HCT116 (cell line): ENCODE data around the gene UBXN10. TPM values are rescaled to one million over a fixed set of nuclear protein-coding genes. Genes with fewer than 3 reads are reported as not detected.

ENCODE experiments used
- ATAC-seq: fragments of 200-7000 bp; cut with Tn5 transposase; 2 replicates; pipeline ENCODE4 v1.9.1; 2020; ENCODE audit warnings: mild to moderate bottlenecking, moderate library complexity
- BruUV-seq: library from RNA; stranded (reverse); fragments of 400-500 nt; replicated peaks from 2 replicates; lab custom pipeline; 2021; lab: Mats Ljungman, UMichigan
- CTCF ChIA-PET: fragments of 300-600 bp; sonication (Branson Sonifier 250); formaldehyde crosslinking; loops from one replicate; lab custom pipeline; 2021; ENCODE audit warnings: antibody characterized with exemption; lab: Charles Lee
- POLR2A ChIA-PET: fragments of 300-600, 350-600 bp; sonication (Branson Sonifier 250); formaldehyde crosslinking; loops from one replicate; lab custom pipeline; 2021; ENCODE audit warnings: antibody characterized with exemption; lab: Charles Lee
- RAD21 ChIA-PET, 2 experiments: fragments of 300-600 bp; sonication (Branson Sonifier 250); formaldehyde crosslinking; loops; one replicate each; lab custom pipeline; 2023; ENCODE audit warnings: low total read pairs in 2 of 2; ENCODE audit not compliant: uncharacterized antibody in 2 of 2, unreplicated experiment in 2 of 2, low non-redundant PET in 1 of 2; lab: Charles Lee
- DNase-seq: peaks from one replicate; pipeline ENCODE4 v3.0.0-alpha.2; 2010; ENCODE audit warnings: low read depth, low spot score
- H2AFZ ChIP-seq: fragments of 200-600 bp; shearing (Covaris generic), sonication (generic); 2 replicates; pipeline ENCODE4 v1.6.1; 2017; ENCODE audit warnings: low read depth, mixed run types, mixed read lengths, antibody characterized with exemption, low read length; ENCODE audit not compliant: poor library complexity, severe bottlenecking
- H3K27ac ChIP-seq: 2 replicates; pipeline ENCODE4 v1.5.1; 2012; ENCODE audit warnings: low read depth, low read length
- H3K27me3 ChIP-seq: fragments of 200-600 bp; sonication (generic); 2 replicates; pipeline ENCODE4 v1.6.1; 2016; ENCODE audit warnings: mixed run types, low read length, mixed read lengths; ENCODE audit not compliant: insufficient read depth
- H3K36me3 ChIP-seq, 2 experiments: fragments of 200-500 bp in 1 of 2; fragments of 200-600 bp in 1 of 2; sonication (Bioruptor generic) in 1 of 2; sonication (generic) in 1 of 2; 2 replicates each; pipeline versions ENCODE4 v1.5.1 to v1.6.1; 2014 to 2016; ENCODE audit warnings: low read length in 2 of 2, inconsistent platforms in 1 of 2, mixed read lengths in 1 of 2, mixed run types in 1 of 2; ENCODE audit not compliant: insufficient read depth in 2 of 2, control insufficient read depth in 1 of 2
- H3K4me1 ChIP-seq, 2 experiments: fragments of 200-600 bp in 1 of 2; sonication (generic) in 1 of 2; 2 replicates each; pipeline versions ENCODE4 v1.5.1 to v1.6.1; 2012 to 2017; ENCODE audit warnings: low read length in 2 of 2, inconsistent platforms in 1 of 2, mild to moderate bottlenecking in 1 of 2, mixed read lengths in 1 of 2, mixed run types in 1 of 2, moderate library complexity in 1 of 2; ENCODE audit not compliant: insufficient read depth in 2 of 2, control insufficient read depth in 1 of 2
- H3K4me2 ChIP-seq: fragments of 200-600 bp; sonication (generic); 2 replicates; pipeline ENCODE4 v1.6.1; 2017; ENCODE audit warnings: mixed run types, low read length, mixed read lengths
- H3K4me3 ChIP-seq, 2 experiments: fragments of 200-600 bp in 1 of 2; sonication (generic) in 1 of 2; replicated peaks in 1 of 2; 2 replicates each; pipeline ENCODE4 v1.5.1; 2011 to 2016; ENCODE audit warnings: low read length in 2 of 2, control low read depth in 1 of 2, low read depth in 1 of 2, mild to moderate bottlenecking in 1 of 2, mixed read lengths in 1 of 2, mixed run types in 1 of 2
- H3K79me2 ChIP-seq: fragments of 200-600 bp; sonication (generic); 2 replicates; pipeline ENCODE4 v1.6.1; 2017; ENCODE audit warnings: mild to moderate bottlenecking, mixed run types, low read length, moderate library complexity, mixed read lengths; ENCODE audit not compliant: insufficient read depth
- H3K9ac ChIP-seq: fragments of 200-600 bp; sonication (generic); 2 replicates; pipeline ENCODE4 v1.6.1; 2016; ENCODE audit warnings: low read length, mixed read lengths
- H3K9me2 ChIP-seq: fragments of 200-600 bp; sonication (generic), shearing (Covaris generic); 2 replicates; pipeline ENCODE4 v1.6.1; 2017; ENCODE audit warnings: mixed run types, mild to moderate bottlenecking, moderate library complexity; ENCODE audit not compliant: insufficient read depth
- H3K9me3 ChIP-seq, 2 experiments: fragments of 200-500 bp in 1 of 2; fragments of 200-600 bp in 1 of 2; sonication (Bioruptor generic) in 1 of 2; sonication (generic) in 1 of 2; 2 replicates each; pipeline ENCODE4 v1.6.1; 2014 to 2017; ENCODE audit warnings: low read length in 2 of 2, mixed read lengths in 2 of 2, inconsistent platforms in 1 of 2, low read depth in 1 of 2, mild to moderate bottlenecking in 1 of 2, mixed run types in 1 of 2, moderate library complexity in 1 of 2; ENCODE audit not compliant: control insufficient read depth in 1 of 2, insufficient read depth in 1 of 2
- H4K20me1 ChIP-seq: fragments of 200-600 bp; sonication (generic), shearing (Covaris generic); 2 replicates; pipeline ENCODE4 v1.6.1; 2017; ENCODE audit warnings: mixed run types, mild to moderate bottlenecking, moderate library complexity; ENCODE audit not compliant: insufficient read depth
- ATF3 ChIP-seq: IDR thresholded peaks from 2 replicates; pipeline ENCODE4 v1.6.1; 2012
- EZH2 ChIP-seq: fragments of 200-600 bp; sonication (generic); IDR thresholded peaks from 2 replicates; pipeline ENCODE4 v1.6.1; 2017; ENCODE audit warnings: antibody characterized with exemption, mixed run types
- EZH2phosphoT487 ChIP-seq: fragments of 200-600 bp; IDR thresholded peaks from 2 replicates; pipeline ENCODE4 v1.6.1; 2018; ENCODE audit warnings: antibody characterized with exemption, borderline replicate concordance
- REST ChIP-seq: IDR thresholded peaks from 2 replicates; pipeline ENCODE4 v1.6.1; 2012; ENCODE audit warnings: low read depth
- SP1 ChIP-seq: IDR thresholded peaks from 2 replicates; pipeline ENCODE4 v1.6.1; 2012; ENCODE audit warnings: low read depth
- TCF7L2 ChIP-seq: IDR thresholded peaks from 2 replicates; pipeline ENCODE4 v1.7.0; 2011; ENCODE audit warnings: borderline replicate concordance, inconsistent platforms; ENCODE audit not compliant: insufficient read depth, insufficient read length; ENCODE audit errors: extremely low read depth
- ZNF274 ChIP-seq: fragments of 200-500 bp; sonication (Bioruptor generic); IDR thresholded peaks from 2 replicates; pipeline ENCODE4 v1.6.1; 2014; ENCODE audit warnings: mild to moderate bottlenecking, low read depth, low read length, inconsistent platforms
- intact Hi-C: fragments of 100-400 bp; cut with micrococcal nuclease; formaldehyde crosslinking; loops from 2 replicates; pipeline ENCODE4 v1.10.0; 2022
- total RNA-seq: library from RNA; stranded (reverse); gene quantifications from one replicate; pipeline ENCODE4 v1.2.1, GENCODE V29; 2021; ENCODE audit not compliant: unreplicated experiment

The UBXN10 gene
- total RNA-seq, 1 experiment from 2014 or later = not detected

- no peaks in the 10 kb centered on the region for H3K27me3 ChIP-seq
- H3K36me3 ChIP-seq = no peaks in the 10 kb centered on the region
- H3K4me2 ChIP-seq = no peak overlapping the region
- ChIA-PET RAD21 (no interaction called here), POLR2A (no interaction called here), CTCF (no interaction called here)
- TF ChIP-seq SP1 (no peak), ZNF274 (no peak), EZH2phosphoT487 (no peak), REST (no peak), EZH2 (no peak), ATF3 (no peak), TCF7L2 (no peak)
- no peak overlapping the region for H3K4me3 ChIP-seq
- H3K9ac ChIP-seq = no peak overlapping the region
- no TSS peak for BruUV-seq
- H4K20me1 ChIP-seq = no peaks in the 10 kb centered on the region
- no peaks in the 10 kb centered on the region for H3K9me2 ChIP-seq
- no peaks in the 10 kb centered on the region for H3K79me2 ChIP-seq
- DNase-seq (no peak), ATAC-seq (no peak)
- intact Hi-C loops = no loop called here
- no peak overlapping the region for H2AFZ ChIP-seq
- no peak overlapping the region for H3K27ac ChIP-seq
- H3K9me3 ChIP-seq = no peaks in the 10 kb centered on the region
- no peaks in the 10 kb centered on the region for H3K4me1 ChIP-seq
Observed at GRCh38 chr1:20143734-20144565, 41.9 kb upstream of the UBXN10 start.
